IMR-90 (cell line): ENCODE results near the gene CDC5L. TPM values are rescaled to one million over a fixed set of nuclear protein-coding genes. Genes with fewer than 3 reads are reported as not detected.

ENCODE experiments used
- ATAC-seq: fragments of 200-7000 bp; cut with Tn5 transposase; 2 replicates; pipeline ENCODE4 v1.9.1; 2020; ENCODE audit warnings: low read depth, mild to moderate bottlenecking, moderate library complexity
- BruUV-seq: library from RNA; stranded (reverse); fragments of 400-500 nt; replicated peaks from 2 replicates; lab custom pipeline; 2021; lab: Mats Ljungman, UMichigan
- CTCF ChIA-PET: fragments of 300-600 bp; formaldehyde crosslinking; extraction: SDS; loops from one replicate; lab custom pipeline; 2021; ENCODE audit warnings: antibody characterized with exemption; lab: Yijun Ruan, JAX
- POLR2A ChIA-PET: fragments of 300-600 bp; sonication (Branson Sonifier 250); formaldehyde crosslinking; loops from one replicate; lab custom pipeline; 2022; ENCODE audit warnings: antibody characterized with exemption; ENCODE audit not compliant: unreplicated experiment; lab: Charles Lee
- DNase-seq: peaks from one replicate; pipeline ENCODE4 v3.0.0; 2013
- H2AFZ ChIP-seq: replicated peaks from 2 replicates; pipeline ENCODE3; 2013; ENCODE audit warnings: low read length, mild to moderate bottlenecking; ENCODE audit not compliant: poor library complexity
- H2AK5ac ChIP-seq: 2 replicates; pipeline ENCODE4 v1.6.1; 2013; ENCODE audit warnings: low read depth, low read length, inconsistent platforms
- H2AK9ac ChIP-seq: replicated peaks from 2 replicates; pipeline ENCODE3; 2013; ENCODE audit warnings: mild to moderate bottlenecking, low read depth, low read length, moderate library complexity; ENCODE audit not compliant: poor library complexity
- H2BK120ac ChIP-seq: 2 replicates; pipeline ENCODE4 v1.6.1; 2013; ENCODE audit warnings: low read depth, low read length, inconsistent platforms
- H2BK15ac ChIP-seq: 3 replicates; pipeline ENCODE4 v1.6.1; 2013; ENCODE audit warnings: low read depth, low read length, inconsistent platforms
- H2BK20ac ChIP-seq: 2 replicates; pipeline ENCODE4 v1.6.1; 2013; ENCODE audit warnings: low read depth, mild to moderate bottlenecking, inconsistent platforms, low read length, moderate library complexity
- H2BK5ac ChIP-seq: 2 replicates; pipeline ENCODE4 v1.6.1; 2013; ENCODE audit warnings: mild to moderate bottlenecking, low read depth, low read length, inconsistent platforms; ENCODE audit not compliant: poor library complexity, severe bottlenecking
- H3K14ac ChIP-seq: replicated peaks from 2 replicates; pipeline ENCODE4 v1.6.1; 2013; ENCODE audit warnings: low read depth, low read length, inconsistent platforms
- H3K18ac ChIP-seq: 2 replicates; pipeline ENCODE4 v1.6.1; 2013; ENCODE audit warnings: low read depth, low read length, control low read depth
- H3K23ac ChIP-seq: 2 replicates; pipeline ENCODE4 v1.6.1; 2013; ENCODE audit warnings: low read depth, low read length, inconsistent platforms
- H3K27ac ChIP-seq: 2 replicates; pipeline ENCODE4 v1.5.1; 2013; ENCODE audit warnings: mild to moderate bottlenecking, control low read depth, low read length; ENCODE audit not compliant: insufficient read depth
- H3K27me3 ChIP-seq: 2 replicates; pipeline ENCODE4 v1.6.1; 2013; ENCODE audit warnings: low read length; ENCODE audit not compliant: control insufficient read depth, insufficient read depth
- H3K36me3 ChIP-seq: 2 replicates; pipeline ENCODE4 v1.6.1; 2013; ENCODE audit warnings: low read length, mixed read lengths; ENCODE audit not compliant: control insufficient read depth, insufficient read depth
- H3K4ac ChIP-seq: 2 replicates; pipeline ENCODE4 v1.6.1; 2013; ENCODE audit warnings: low read depth, low read length, inconsistent platforms
- H3K4me1 ChIP-seq: 2 replicates; pipeline ENCODE4 v1.6.1; 2013; ENCODE audit warnings: low read length, mixed read lengths; ENCODE audit not compliant: control insufficient read depth, insufficient read depth
- H3K4me2 ChIP-seq: 2 replicates; pipeline ENCODE4 v1.6.1; 2013; ENCODE audit warnings: low read depth, mild to moderate bottlenecking, control low read depth, low read length, moderate library complexity
- H3K4me3 ChIP-seq: 2 replicates; pipeline ENCODE4 v1.5.1; 2013; ENCODE audit warnings: low read depth, mild to moderate bottlenecking, control low read depth, low read length, moderate library complexity; ENCODE audit not compliant: insufficient read depth
- H3K56ac ChIP-seq: 2 replicates; pipeline ENCODE4 v1.6.1; 2013; ENCODE audit warnings: low read length, inconsistent platforms; ENCODE audit not compliant: insufficient read depth; ENCODE audit errors: extremely low read depth
- H3K79me1 ChIP-seq, 2 experiments: 2 replicates each; pipeline ENCODE4 v1.6.1; 2013; ENCODE audit warnings: low read length in 2 of 2, inconsistent platforms in 1 of 2, low read depth in 1 of 2
- H3K9ac ChIP-seq: 2 replicates; pipeline ENCODE4 v1.6.1; 2013; ENCODE audit warnings: low read depth, low read length, control low read depth
- H3K9me1 ChIP-seq: 2 replicates; pipeline ENCODE4 v1.6.1; 2013; ENCODE audit warnings: low read length, inconsistent platforms; ENCODE audit not compliant: insufficient read depth
- H3K9me3 ChIP-seq: 2 replicates; pipeline ENCODE4 v1.6.1; 2013; ENCODE audit warnings: low read length; ENCODE audit not compliant: control insufficient read depth, insufficient read depth
- H4K20me1 ChIP-seq: 2 replicates; pipeline ENCODE4 v1.6.1; 2013; ENCODE audit warnings: low read length, inconsistent platforms; ENCODE audit not compliant: insufficient read depth
- H4K5ac ChIP-seq: 2 replicates; pipeline ENCODE4 v1.6.1; 2013; ENCODE audit warnings: mild to moderate bottlenecking, low read depth, low read length, control low read depth
- H4K8ac ChIP-seq, 2 experiments: 2 replicates each; pipeline ENCODE4 v1.6.1; 2013; ENCODE audit warnings: low read depth in 2 of 2, low read length in 2 of 2, control low read depth in 1 of 2, inconsistent platforms in 1 of 2
- H4K91ac ChIP-seq: 2 replicates; pipeline ENCODE4 v1.6.1; 2013; ENCODE audit warnings: low read depth, low read length, inconsistent platforms; ENCODE audit not compliant: insufficient read depth
- BHLHE40 ChIP-seq: fragments of 150-350 bp; IDR thresholded peaks from 2 replicates; pipeline ENCODE4 v1.6.1; 2016; ENCODE audit warnings: mild to moderate bottlenecking, low read depth, low read length
- CEBPB ChIP-seq: IDR thresholded peaks from 2 replicates; pipeline ENCODE4 v1.6.1; 2012; ENCODE audit warnings: low read depth, low read length, improper control_type of control experiment
- CHD1 ChIP-seq: IDR thresholded peaks from 2 replicates; pipeline ENCODE4 v1.6.1; 2012; ENCODE audit warnings: low read depth, low read length, improper control_type of control experiment
- ELK1 ChIP-seq: fragments of 150-350 bp; IDR thresholded peaks from 2 replicates; pipeline ENCODE4 v1.6.1; 2016; ENCODE audit warnings: low read depth, mild to moderate bottlenecking, low read length, moderate library complexity, borderline replicate concordance
- FOS ChIP-seq: fragments of 150-350 bp; IDR thresholded peaks from 2 replicates; pipeline ENCODE4 v1.6.1; 2016; ENCODE audit warnings: low read depth, low read length
- MAFK ChIP-seq: IDR thresholded peaks from 2 replicates; pipeline ENCODE4 v1.6.1; 2012; ENCODE audit warnings: low read depth, low read length, improper control_type of control experiment
- MAZ ChIP-seq: IDR thresholded peaks from 2 replicates; pipeline ENCODE4 v1.6.1; 2012; ENCODE audit warnings: low read depth, mild to moderate bottlenecking, low read length, improper control_type of control experiment, moderate library complexity, borderline replicate concordance
- MXI1 ChIP-seq: IDR thresholded peaks from 2 replicates; pipeline ENCODE4 v1.6.1; 2012; ENCODE audit warnings: low read depth, mild to moderate bottlenecking, low read length, moderate library complexity, borderline replicate concordance
- POLR2A ChIP-seq: IDR thresholded peaks from 2 replicates; pipeline ENCODE4 v1.6.1; 2012; ENCODE audit warnings: mild to moderate bottlenecking, low read depth, low read length
- RAD21 ChIP-seq: IDR thresholded peaks from 2 replicates; pipeline ENCODE4 v1.6.1; 2012; ENCODE audit warnings: low read length, improper control_type of control experiment
- RCOR1 ChIP-seq: IDR thresholded peaks from 2 replicates; pipeline ENCODE4 v1.6.1; 2012; ENCODE audit warnings: mild to moderate bottlenecking, low read length, improper control_type of control experiment; ENCODE audit not compliant: insufficient replicate concordance
- RFX5 ChIP-seq: IDR thresholded peaks from 2 replicates; pipeline ENCODE4 v1.8.0; 2012; ENCODE audit warnings: low read depth, mild to moderate bottlenecking, low read length, moderate library complexity
- SMC3 ChIP-seq: fragments of 150-350 bp; IDR thresholded peaks from 2 replicates; pipeline ENCODE4 v1.6.1; 2016; ENCODE audit warnings: low read depth, mild to moderate bottlenecking, antibody characterized with exemption, low read length, moderate library complexity
- USF2 ChIP-seq: fragments of 150-350 bp; IDR thresholded peaks from 2 replicates; pipeline ENCODE4 v1.6.1; 2017; ENCODE audit warnings: mild to moderate bottlenecking, antibody characterized with exemption, low read length, low read depth
- WGBS, 2 experiments: methylation state at CpG; one replicate each; pipeline versions ENCODE4 v1.1.5 to v1.1.7; 2013; ENCODE audit warnings: missing lambda C conversion rate in 2 of 2; ENCODE audit not compliant: insufficient read length in 1 of 2; ENCODE audit errors: extremely low coverage in 2 of 2; 5-methylcytosine and 5-hydroxymethylcytosine counted together
- dilution Hi-C: fragments of 300-500 bp; cut with HindIII; formaldehyde crosslinking; loops from one replicate; pipeline ENCODE4 v1.14.3; 2018; ENCODE audit warnings: low sequenced_read_pairs; ENCODE audit not compliant: unreplicated experiment
- in situ Hi-C: fragments of 300-500 bp; cut with MboI; formaldehyde crosslinking; loops from 3 replicates; pipeline ENCODE4 v1.14.3; 2019; ENCODE audit warnings: low sequenced_read_pairs, inconsistent platforms, mixed read lengths
- intact Hi-C: fragments of 100-400 bp; cut with micrococcal nuclease; formaldehyde crosslinking; loops from 2 replicates; pipeline ENCODE4 v1.10.0; 2022
- polyA plus RNA-seq, 3 experiments: library from polyadenylated mRNA; depleted of rRNA; stranded (reverse); fragments of >200 nt; gene quantifications; 2 replicates each; pipeline ENCODE4 v1.2.3, GENCODE V29; 2012; ENCODE audit warnings: low replicate concordance in 1 of 3
- total RNA-seq: library from RNA; depleted of rRNA; stranded (reverse); fragments of >200 nt; gene quantifications from 2 replicates; pipeline ENCODE4 v1.2.3, GENCODE V29; 2012
- TF ChIP-seq, protein P1 (sequence below): conservative IDR thresholded peaks from 2 replicates; pipeline ENCODE4 v1.5.1; 2012; ENCODE audit warnings: mild to moderate bottlenecking, low read depth, low read length, improper control_type of control experiment

CDC5L gene
- total and polyA plus RNA-seq, 2 of the 4 experiments (the other 2 are of a cell fraction) = 9.9 to 17.7 TPM

DNA sequence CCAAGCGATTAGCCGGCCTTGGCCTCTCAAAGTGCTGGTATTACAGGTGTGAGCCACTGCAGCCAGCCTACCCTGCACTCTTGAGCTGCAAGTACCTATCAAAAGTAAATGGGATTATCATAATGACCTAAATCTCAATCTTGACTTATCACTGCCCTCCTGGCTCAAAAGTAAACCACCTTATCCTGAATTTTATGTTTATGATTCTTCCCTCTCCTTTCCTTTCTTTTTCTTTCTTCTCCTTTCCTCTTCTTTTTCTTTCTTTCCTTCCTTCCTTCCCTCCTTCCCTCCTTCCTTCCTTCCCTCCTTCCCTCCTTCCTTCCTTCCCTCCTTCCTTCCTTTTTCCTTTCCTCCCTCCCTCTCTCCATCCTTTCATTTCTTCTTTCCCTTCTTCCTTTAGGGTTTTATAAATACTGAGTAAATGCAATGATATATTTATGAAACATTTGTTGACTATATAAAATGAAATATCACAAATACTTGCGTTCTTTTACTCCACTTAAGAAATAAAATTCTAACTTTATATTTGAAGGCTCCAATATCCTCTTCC is 24.1 kb upstream of the CDC5L start:
- no peak overlapping the region for H3K9ac ChIP-seq
- H3K27ac ChIP-seq = no peak overlapping the region
- H2AK5ac ChIP-seq = no peak overlapping the region
- TF ChIP-seq FOS = no peak
- no peak for TF ChIP-seq USF2
- no peak for TF ChIP-seq RCOR1
- no peak for TF ChIP-seq RFX5
- TF ChIP-seq CEBPB = no peak
- no peak for TF ChIP-seq CHD1
- no peak for TF ChIP-seq MXI1
- no peak for TF ChIP-seq MAFK
- no peak for TF ChIP-seq SMC3
- TF ChIP-seq POLR2A = no peak
- no peak for TF ChIP-seq ELK1
- TF ChIP-seq MAZ = no peak
- no peak for TF ChIP-seq BHLHE40
- TF ChIP-seq, protein P1, sequence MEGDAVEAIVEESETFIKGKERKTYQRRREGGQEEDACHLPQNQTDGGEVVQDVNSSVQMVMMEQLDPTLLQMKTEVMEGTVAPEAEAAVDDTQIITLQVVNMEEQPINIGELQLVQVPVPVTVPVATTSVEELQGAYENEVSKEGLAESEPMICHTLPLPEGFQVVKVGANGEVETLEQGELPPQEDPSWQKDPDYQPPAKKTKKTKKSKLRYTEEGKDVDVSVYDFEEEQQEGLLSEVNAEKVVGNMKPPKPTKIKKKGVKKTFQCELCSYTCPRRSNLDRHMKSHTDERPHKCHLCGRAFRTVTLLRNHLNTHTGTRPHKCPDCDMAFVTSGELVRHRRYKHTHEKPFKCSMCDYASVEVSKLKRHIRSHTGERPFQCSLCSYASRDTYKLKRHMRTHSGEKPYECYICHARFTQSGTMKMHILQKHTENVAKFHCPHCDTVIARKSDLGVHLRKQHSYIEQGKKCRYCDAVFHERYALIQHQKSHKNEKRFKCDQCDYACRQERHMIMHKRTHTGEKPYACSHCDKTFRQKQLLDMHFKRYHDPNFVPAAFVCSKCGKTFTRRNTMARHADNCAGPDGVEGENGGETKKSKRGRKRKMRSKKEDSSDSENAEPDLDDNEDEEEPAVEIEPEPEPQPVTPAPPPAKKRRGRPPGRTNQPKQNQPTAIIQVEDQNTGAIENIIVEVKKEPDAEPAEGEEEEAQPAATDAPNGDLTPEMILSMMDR = no peak
- no peak for TF ChIP-seq RAD21
- in situ Hi-C loops = no loop called here
- H3K9me3 ChIP-seq = no peaks in the 10 kb centered on the region
- no peak overlapping the region for H3K14ac ChIP-seq
- H4K5ac ChIP-seq = no peak overlapping the region
- H4K91ac ChIP-seq = no peak overlapping the region
- H3K79me1 ChIP-seq = no peaks in the 10 kb centered on the region
- ChIA-PET CTCF (no interaction called here), POLR2A (no interaction called here)
- H3K4ac ChIP-seq = no peak overlapping the region
- H3K56ac ChIP-seq = no peak overlapping the region
- H2BK120ac ChIP-seq = no peak overlapping the region
- intact Hi-C loops = no loop called here
- no peak overlapping the region for H2BK15ac ChIP-seq
- dilution Hi-C loops = no loop called here
- no peak for ATAC-seq
- no peaks in the 10 kb centered on the region for H4K20me1 ChIP-seq
- no peaks in the 10 kb centered on the region for H3K36me3 ChIP-seq
- DNase-seq = no peak
- no peak overlapping the region for H3K23ac ChIP-seq
- H2AFZ ChIP-seq = no peak overlapping the region
- no TSS peak for BruUV-seq
- no peaks in the 10 kb centered on the region for H3K4me1 ChIP-seq
- H2BK5ac ChIP-seq = no peak overlapping the region
- H2AK9ac ChIP-seq = no peak overlapping the region
- H3K9me1 ChIP-seq = no peaks in the 10 kb centered on the region
- H4K8ac ChIP-seq = no peak overlapping the region
- H2BK20ac ChIP-seq = no peak overlapping the region
- H3K27me3 ChIP-seq = peaks cover 27% of the 10 kb centered on the region
- no peak overlapping the region for H3K4me3 ChIP-seq
- no peak overlapping the region for H3K4me2 ChIP-seq
- no peak overlapping the region for H3K18ac ChIP-seq
- WGBS, 2 experiments = 90% methylated on average over 2 of the region's 3 CpGs; no CpG with 5 or more reads in 1 of the 2 experiments
